Measurements from ENCODE around the gene MED15.

MED15 gene

DNA sequence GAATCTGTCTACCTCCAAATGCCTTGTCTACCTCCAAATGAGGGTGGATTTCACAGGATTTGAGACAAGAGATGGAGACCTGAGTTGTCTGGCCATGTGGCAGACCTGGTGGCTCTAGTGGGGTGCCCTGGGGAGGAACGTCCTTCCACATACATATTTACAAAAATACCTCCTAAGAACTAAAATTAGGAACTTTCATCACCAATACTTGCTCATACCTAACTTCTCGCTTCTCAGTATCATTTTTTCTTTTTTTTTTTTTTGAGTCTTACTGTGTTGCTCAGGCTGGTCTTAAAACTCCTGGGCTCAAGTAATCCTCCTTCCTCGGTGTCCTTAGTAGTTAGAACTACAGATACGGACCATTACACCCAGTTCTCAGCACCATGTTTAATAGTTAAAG, 117.9 kb downstream of the MED15 start:
- TF ChIP-seq, protein P1, sequence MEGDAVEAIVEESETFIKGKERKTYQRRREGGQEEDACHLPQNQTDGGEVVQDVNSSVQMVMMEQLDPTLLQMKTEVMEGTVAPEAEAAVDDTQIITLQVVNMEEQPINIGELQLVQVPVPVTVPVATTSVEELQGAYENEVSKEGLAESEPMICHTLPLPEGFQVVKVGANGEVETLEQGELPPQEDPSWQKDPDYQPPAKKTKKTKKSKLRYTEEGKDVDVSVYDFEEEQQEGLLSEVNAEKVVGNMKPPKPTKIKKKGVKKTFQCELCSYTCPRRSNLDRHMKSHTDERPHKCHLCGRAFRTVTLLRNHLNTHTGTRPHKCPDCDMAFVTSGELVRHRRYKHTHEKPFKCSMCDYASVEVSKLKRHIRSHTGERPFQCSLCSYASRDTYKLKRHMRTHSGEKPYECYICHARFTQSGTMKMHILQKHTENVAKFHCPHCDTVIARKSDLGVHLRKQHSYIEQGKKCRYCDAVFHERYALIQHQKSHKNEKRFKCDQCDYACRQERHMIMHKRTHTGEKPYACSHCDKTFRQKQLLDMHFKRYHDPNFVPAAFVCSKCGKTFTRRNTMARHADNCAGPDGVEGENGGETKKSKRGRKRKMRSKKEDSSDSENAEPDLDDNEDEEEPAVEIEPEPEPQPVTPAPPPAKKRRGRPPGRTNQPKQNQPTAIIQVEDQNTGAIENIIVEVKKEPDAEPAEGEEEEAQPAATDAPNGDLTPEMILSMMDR (IDR thresholded peaks at IDR 0.05) = no peak
- Histone ChIP-seq H3K4me1 (ENCODE audit: control insufficient read depth in 1 of 2, insufficient read depth in 1 of 2, low read depth in 1 of 2, low read length in 1 of 2) (no peaks in the 10 kb centered on the region), H3K36me3 (no peaks in the 10 kb centered on the region), H3K4me3 (ENCODE audit: low read depth in 1 of 2, low read length in 1 of 2) (no peak overlapping the region), H3K27me3 (peaks cover 4% of the 10 kb centered on the region), H3K27ac (no peak overlapping the region), H3K9me3 (no peaks in the 10 kb centered on the region)

DNA sequence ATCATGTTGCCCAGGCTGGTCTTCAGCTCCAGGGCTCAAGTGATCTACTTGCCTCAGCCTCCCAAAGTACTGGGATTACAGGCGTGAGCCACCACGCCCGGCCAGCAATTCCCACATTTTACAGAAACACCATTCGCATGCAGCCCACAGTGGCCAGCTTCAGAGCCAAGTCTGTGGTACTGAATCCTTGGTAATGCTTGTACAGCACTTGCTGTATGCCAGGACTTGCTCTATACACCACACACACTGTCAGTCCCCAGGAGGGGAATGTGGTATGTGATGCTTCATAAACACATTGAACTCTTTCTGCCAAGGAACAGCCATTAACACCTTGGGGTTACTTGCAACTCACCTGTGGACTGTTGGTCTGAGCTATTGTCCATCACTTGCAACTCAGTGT, 119.4 kb downstream of the MED15 start:
- TF ChIP-seq, protein P1 (IDR thresholded peaks at IDR 0.05) = no peak
- no peak overlapping the region for H3K27ac ChIP-seq
- H3K27me3 ChIP-seq = peaks cover 4% of the 10 kb centered on the region
- H3K9me3 ChIP-seq = no peaks in the 10 kb centered on the region
- H3K4me3 ChIP-seq (ENCODE audit: low read depth in 1 of 2, low read length in 1 of 2) = no peak overlapping the region
- H3K36me3 ChIP-seq = no peaks in the 10 kb centered on the region
- no peaks in the 10 kb centered on the region for H3K4me1 ChIP-seq (ENCODE audit: control insufficient read depth in 1 of 2, insufficient read depth in 1 of 2, low read depth in 1 of 2, low read length in 1 of 2)

DNA sequence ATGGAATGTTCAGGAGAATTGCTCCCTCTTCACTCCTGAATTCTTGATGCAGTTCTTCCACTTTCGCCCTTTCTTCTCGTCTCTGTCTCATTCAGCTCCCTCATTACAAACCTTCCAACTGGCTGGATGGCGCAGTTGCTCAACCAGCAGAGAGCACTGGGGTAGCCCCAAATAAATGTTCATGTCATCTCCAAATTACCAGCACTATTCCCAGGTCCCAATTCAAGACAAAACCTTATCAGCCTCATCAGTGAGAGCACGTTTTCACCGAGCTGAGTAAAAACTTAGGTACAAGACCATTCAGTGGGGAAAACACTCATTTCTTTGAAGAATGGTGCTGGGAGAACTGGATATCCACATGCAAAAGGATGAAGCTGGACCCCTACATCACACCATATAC, 120.0 kb downstream of the MED15 start:
- H3K27me3 ChIP-seq = peaks cover 4% of the 10 kb centered on the region
- no peak overlapping the region for H3K27ac ChIP-seq
- no peaks in the 10 kb centered on the region for H3K9me3 ChIP-seq
- H3K4me1 ChIP-seq (ENCODE audit: control insufficient read depth in 1 of 2, insufficient read depth in 1 of 2, low read depth in 1 of 2, low read length in 1 of 2) = no peaks in the 10 kb centered on the region
- no peaks in the 10 kb centered on the region for H3K36me3 ChIP-seq
- no peak overlapping the region for H3K4me3 ChIP-seq (ENCODE audit: low read depth in 1 of 2, low read length in 1 of 2)
- TF ChIP-seq, protein P1 (IDR thresholded peaks at IDR 0.05) = no peak

DNA sequence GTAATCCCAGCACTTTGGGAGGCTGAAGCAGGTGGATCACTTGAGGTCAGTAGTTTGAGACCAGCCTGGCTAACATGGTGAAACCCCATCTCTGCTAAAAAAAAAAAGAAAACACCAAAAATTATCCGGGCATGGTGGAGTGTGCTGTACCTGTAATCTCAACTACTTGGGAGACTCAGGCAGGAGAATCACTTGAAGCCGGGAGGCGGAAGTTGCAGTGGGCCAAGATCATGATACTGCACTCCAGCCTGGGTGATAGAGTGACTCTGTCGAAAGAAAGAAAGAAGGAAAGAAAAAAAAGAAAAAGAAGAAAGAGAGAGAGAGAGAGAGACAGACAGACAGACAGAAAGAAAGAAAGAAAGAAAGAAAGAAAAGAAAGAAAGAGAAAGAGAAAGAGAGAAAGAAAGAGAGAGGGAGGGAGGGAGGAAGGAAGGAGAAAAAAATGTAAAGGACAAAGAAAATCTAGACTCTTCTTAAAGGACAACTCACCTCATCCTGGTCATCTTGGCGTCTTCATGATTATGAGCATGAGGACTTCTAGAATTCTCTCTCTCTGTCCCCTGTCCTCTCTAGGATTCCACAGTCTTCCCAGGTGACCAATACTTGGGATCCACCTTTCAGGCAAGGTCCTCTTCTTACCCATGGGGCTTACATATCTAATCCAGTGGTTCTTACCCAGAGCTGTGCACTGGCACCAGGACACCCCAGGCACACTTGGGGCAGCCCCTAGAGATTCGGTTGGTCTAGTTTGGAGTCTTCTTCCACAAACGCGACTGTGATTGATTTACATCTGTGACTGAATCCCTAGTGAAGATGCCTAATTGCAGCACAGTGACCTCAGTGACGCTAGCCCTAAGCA, 120.9 kb downstream of the MED15 start:
- no peak overlapping the region for H3K4me3 ChIP-seq (ENCODE audit: low read depth in 1 of 2, low read length in 1 of 2)
- TF ChIP-seq, protein P1 (IDR thresholded peaks at IDR 0.05) = no peak
- H3K9me3 ChIP-seq = no peaks in the 10 kb centered on the region
- no peak overlapping the region for H3K27ac ChIP-seq
- no peaks in the 10 kb centered on the region for H3K36me3 ChIP-seq
- H3K27me3 ChIP-seq = peaks cover 4% of the 10 kb centered on the region
- H3K4me1 ChIP-seq (ENCODE audit: control insufficient read depth in 1 of 2, insufficient read depth in 1 of 2, low read depth in 1 of 2, low read length in 1 of 2) = no peaks in the 10 kb centered on the region

DNA sequence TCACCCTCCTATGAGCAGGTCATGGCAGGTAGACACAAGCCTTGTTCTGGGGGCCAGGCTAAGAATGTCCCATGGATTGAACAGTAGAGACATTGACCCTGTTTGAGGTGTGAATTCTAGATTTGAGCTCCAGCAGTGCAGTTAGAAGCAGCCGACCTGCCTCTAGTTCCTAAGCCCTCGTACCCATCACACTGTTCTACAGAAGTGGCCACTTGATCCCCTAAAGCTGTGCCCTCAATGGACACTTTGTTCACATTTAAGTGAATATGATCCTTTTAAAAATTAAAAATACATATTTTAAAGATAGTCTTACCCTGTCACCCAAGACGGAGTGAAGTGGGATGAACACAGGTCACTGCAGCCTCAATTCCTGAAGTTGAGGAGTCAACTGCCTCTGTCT, 122.0 kb downstream of the MED15 start:
- Histone ChIP-seq H3K27ac (no peak overlapping the region), H3K4me1 (ENCODE audit: control insufficient read depth in 1 of 2, insufficient read depth in 1 of 2, low read depth in 1 of 2, low read length in 1 of 2) (no peaks in the 10 kb centered on the region), H3K27me3 (no peaks in the 10 kb centered on the region), H3K36me3 (no peaks in the 10 kb centered on the region), H3K9me3 (no peaks in the 10 kb centered on the region), H3K4me3 (ENCODE audit: low read depth in 1 of 2, low read length in 1 of 2) (no peak overlapping the region)
- TF ChIP-seq, protein P1 (IDR thresholded peaks at IDR 0.05) = no peak
